DMS79 treated with DMSO at 0.1 percent for 48 hours (cell line): ENCODE measurements around the gene ABCD1.
A peak's percentile ranks its signal among the peaks of the same experiment; 100 is the strongest.
"Not testable (repeated sequence)": the region's sequence is repeated elsewhere in the genome, so short reads cannot be mapped to it uniquely, and the experiment has no call there.

Experiments
- DNase-seq: peaks from one replicate; lab custom pipeline; 2025; lab: John Stamatoyannopoulos, UW

ABCD1 gene

DNA sequence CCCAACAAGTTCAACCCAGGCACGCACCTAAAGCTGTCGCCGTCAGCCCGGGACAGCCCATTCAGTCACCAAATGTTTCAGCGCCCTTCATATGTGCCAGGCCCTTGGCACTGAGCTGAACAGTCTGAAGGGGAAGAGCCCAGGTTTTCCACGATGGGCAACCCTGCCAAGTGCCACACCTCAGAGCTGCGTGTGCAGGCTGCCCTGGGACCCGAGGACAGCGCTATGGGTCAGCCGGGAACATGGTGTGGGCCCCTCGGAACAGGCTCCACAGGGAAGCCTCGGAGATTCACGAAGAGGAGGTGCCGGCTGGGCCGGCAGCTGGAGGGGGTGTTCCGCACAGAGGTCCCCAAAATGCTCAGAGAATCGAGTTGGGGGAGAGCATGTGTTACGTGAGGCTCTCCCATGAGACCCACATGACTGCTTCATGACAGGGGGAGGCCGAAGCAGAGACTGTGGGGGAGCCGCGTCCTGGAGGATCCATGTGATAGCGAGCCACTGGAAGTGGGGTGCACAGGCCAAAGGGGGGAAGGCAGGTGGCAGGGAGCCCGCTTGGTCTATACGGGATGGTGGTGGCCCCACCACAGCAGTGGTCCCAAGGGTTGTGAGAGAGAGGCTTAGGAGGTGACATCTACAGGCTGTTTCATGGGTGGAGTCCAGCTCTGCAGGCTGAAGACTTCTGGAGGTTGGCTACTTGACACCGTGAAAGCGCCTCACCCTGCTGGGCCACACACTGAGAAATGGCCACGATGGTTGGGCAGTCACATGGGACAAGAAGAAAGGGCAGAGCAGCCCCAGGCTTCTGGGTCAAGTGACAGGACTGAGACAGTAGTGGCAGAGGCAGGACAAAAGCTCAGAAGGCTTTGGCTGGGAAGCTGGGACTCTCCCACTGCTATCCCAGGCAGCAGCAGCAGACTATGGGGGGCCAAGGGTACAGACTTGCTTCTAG is 14.7 kb upstream of the ABCD1 start:
- no peak for DNase-seq

DNA sequence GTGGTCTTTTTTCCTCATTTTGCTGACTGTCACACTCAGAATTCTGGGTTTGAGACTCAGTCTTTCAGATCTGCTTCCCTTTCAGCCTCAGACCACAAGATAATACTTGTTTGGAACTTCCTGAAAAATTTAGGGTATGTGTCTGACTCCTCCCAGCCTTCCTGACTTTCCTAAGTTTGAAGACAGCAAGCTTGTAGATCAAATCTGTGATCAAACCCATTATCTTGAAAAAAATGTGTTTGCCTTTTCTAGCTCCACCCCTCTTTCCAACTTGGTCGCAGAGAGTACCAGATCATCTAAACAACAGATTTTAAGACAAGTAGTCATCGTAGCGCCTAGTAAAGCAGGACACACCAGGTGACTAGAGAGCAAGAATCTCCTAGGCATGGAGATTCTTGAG is 10.4 kb upstream of the ABCD1 start:
- DNase-seq = no peak

DNA sequence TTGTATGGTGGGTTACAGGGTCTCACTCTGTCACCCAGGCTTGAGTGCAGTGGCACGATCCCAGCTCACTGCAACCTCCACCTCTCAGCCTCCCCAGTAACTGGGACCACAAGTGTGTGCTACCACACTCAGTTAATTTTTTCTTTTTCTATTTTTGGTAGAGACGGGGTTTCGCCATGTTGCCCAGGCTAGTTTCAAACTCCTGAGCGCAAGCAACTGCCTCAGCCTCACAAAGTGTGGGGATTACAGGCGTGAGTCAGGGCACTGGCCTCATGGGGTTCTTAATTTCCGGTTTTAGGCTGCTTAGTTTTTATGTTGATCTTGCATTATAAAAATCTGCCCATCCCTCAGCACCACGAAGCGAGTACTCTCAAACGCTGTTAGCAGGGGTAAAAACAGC is 7.2 kb upstream of the ABCD1 start:
- DNase-seq = no peak

DNA sequence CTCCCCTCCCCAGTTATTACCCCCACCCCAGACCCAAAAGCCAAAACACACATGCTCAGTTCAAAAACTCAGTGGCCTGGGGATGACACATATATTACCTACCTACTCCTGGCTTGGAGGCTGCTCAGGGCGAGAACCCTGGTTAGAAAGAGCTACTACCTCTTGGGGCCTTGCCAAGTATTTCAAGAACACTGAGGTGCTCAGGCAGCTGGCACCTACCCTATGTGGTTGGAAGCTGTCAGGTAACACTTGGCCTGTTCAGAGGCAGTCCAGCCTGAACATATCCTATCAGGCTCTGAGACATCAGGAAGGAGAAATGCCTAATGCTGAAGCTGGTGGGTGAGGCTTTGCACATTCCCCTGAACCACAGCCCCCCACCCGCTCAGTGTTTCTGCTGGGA is 5.4 kb upstream of the ABCD1 start:
- no peak for DNase-seq

DNA sequence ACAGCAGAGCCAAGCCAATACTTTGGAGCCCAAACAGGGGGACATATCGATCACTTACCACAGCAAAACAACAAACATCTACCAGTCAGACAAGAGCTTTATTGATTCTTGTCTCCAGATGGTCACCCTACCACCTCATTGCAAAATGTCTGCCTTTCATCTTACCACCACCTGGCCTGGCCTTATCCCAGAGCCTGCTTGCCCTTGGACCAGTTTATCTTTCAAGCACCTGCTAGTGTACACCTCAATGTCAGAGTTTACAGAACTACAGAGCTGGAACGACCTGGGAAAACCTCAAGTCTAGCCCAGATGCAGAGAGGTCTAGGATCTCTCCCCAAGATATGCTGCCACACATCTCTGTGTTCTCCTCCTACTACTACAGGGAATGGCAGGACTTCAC is 5.0 kb upstream of the ABCD1 start:
- DNase-seq = no peak

DNA sequence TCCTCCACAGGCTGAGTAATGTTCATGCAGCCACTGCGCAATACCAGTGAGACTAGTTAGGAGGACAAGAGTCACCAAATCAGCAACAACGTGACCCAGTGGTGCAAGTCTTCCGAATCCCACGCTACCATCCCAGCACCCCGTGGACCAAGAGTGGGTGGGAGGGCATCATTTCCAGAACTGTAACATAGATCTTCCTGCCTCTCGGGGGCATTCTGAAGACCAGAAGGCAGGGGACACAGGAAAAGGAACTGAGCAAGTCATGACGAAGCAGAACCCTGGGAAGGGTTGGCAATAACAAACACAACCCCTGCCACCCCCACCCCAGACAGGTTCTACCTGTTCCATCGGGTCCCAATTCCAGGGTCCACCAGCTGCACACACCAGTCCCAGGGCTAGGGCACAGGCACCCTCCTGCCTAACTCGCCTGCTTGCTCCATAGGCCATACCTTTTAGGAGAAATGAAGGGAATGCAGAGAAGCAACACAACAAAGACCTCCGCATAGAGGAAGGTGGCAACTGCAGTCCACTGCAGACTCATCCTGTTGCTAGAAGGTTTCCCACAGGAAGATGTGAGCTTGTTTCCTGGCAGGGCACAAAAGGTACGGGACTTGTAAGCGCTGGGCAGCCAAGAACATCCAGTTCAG is 1.8 kb upstream of the ABCD1 start:
- no peak for DNase-seq

DNA sequence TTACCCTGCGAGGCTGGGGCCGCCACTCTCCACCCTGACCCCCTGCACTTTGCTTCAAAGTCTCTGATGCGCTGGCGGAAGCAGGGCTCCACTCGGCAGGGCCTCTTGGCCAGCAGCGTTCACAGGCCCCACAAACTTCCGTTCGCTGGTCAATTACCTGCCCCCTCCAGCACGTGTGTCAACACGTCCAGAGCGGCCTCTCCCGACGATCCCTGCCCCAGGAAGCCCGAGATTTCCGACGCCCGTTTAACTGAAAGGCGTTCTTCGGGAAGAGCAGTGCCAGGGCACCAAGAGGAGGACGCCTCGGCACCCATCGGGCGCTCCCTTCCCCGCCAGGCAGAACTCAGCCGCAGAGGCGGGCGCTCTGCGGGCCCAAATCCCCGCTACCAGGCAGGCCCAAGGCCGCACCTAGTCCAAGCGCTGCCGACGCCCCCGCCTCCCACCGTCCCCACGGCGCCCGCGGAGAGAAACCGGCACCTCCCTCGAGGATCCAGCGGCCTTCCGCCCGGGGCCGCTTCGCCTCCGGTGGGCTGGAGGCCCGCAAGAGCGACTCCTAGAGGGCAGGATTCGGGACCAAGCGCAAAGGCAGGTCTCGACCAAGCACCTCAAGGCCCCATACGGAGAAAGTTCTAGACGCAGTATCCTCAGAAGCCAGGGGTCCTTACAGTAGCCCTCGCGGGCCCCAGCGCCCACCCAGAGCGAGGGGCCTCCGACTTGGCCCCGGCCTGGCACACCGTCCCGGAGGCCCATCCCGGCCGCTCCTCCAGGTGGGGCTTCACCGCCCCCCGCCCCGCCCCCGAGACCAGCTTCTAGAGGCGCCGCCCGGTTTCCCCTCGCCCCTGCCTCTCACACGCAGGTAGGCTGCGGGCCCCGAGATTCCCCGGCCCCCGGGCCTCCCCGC is 1.1 kb upstream of the ABCD1 start:
- no peak for DNase-seq

DNA sequence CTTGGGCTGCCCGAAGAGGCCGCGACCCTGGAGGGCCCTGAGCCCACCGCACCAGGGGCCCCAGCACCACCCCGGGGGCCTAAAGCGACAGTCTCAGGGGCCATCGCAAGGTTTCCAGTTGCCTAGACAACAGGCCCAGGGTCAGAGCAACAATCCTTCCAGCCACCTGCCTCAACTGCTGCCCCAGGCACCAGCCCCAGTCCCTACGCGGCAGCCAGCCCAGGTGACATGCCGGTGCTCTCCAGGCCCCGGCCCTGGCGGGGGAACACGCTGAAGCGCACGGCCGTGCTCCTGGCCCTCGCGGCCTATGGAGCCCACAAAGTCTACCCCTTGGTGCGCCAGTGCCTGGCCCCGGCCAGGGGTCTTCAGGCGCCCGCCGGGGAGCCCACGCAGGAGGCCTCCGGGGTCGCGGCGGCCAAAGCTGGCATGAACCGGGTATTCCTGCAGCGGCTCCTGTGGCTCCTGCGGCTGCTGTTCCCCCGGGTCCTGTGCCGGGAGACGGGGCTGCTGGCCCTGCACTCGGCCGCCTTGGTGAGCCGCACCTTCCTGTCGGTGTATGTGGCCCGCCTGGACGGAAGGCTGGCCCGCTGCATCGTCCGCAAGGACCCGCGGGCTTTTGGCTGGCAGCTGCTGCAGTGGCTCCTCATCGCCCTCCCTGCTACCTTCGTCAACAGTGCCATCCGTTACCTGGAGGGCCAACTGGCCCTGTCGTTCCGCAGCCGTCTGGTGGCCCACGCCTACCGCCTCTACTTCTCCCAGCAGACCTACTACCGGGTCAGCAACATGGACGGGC is 579 bp downstream of the ABCD1 start:
- no peak for DNase-seq

DNA sequence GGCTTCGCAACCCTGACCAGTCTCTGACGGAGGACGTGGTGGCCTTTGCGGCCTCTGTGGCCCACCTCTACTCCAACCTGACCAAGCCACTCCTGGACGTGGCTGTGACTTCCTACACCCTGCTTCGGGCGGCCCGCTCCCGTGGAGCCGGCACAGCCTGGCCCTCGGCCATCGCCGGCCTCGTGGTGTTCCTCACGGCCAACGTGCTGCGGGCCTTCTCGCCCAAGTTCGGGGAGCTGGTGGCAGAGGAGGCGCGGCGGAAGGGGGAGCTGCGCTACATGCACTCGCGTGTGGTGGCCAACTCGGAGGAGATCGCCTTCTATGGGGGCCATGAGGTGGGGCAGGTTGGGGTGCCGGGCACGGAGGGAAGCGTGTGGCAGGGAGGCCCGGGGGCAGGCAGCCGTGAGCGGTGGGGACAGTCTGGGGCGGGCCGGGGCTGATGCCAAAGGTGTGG is 1.2 kb downstream of the ABCD1 start:
- DNase-seq = no peak

DNA sequence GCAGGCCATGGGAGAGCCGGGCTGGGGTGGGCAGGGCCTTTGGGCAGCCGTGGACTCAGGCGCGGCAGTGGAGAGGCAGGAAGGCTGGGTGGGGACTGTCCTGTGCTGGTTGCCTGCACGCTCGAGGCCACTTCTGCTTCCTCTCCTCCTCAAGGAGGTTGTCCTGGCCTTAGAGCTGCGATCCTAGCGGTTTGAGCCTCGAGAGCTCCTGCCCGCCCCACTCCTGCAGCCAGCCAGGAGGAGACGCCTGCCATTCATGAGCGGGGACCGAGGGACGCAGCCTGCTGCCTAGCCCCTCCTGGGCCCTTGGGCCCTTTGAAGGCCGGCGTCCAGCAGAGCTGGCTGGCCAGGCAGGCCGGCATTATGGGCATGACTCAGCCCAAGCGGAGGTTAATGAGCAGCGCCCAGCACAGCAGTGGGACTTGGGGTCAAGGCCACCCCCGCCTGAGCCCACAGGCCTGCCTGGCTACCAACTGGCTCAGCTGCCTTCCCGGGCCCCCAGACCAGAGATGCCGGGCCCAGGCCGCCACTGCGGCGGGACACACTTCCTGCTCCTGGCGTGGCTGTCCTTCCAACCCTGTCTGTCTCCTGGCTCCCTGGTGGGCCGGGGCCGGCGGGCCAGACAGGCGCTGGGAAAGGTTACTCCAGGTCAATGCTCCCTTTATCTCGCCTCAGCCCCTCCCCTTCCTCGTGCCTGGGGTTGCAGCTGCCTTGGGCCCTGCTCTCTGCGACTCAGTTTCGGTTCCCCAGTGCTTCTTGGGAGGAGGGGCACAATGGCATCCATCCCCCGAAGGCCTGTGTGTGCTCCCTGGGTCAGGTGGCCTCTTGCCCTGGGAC is 1.8 kb downstream of the ABCD1 start:
- peak; percentile 27 for DNase-seq

DNA sequence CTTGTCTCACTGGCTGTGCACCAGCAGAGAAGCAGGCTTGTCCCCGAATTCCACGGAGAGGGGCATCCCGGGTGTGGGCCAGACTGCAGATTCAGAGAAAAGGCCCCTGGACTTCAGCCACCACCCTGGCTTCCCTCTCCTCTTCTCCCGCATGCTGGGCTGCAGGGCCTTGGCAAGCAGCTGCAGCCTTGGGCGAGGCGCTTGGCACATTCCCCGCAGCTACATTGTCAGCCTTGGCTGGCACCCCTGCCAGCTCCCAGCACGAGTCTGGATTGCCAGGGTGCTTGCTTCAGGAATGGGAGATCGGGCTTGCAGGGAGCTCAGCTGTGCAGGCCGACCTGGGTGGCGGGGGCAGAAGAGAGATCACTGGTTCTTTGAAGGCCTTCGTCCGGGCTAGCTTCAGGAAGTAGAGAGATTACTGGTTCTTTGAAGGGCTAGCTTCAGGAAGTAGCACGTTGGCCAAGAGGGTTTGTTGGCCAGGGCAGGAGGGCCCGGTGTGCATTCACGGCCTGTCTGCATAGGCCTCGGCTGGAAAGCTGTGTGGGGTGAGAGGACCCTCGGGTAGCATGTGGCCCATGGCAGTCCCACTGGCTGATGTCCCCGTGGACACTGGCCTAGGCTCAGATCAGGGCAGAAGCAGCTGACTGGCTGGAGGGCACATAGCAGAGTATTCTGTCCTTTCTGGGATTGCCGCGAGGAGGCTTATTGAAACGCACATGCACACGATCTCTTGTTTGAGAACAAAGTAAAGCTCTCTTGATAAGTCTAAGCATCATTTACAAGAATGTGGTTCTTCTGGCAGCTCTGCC is 2.7 kb downstream of the ABCD1 start:
- peak; percentile 27 for DNase-seq

DNA sequence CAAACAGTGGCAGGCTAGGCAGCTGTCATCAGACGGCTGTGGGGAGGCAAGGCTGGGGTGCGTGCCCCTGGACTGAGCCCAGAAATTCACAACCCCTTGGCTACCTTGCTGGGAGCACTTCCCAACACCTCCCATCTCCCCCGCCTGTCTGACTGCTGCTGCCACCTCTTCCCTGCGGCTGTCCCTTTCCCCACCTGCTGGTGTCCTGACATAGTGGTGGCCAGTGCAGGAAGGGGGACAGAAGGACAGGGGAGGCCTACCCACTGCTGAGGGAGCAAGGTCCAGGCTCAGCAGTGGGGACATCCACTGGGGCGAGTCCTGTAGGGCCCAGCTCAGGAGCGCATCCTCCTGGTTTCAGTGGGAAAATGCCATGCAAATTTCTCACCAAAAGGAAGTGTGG is 3.4 kb downstream of the ABCD1 start:
- DNase-seq = no peak

DNA sequence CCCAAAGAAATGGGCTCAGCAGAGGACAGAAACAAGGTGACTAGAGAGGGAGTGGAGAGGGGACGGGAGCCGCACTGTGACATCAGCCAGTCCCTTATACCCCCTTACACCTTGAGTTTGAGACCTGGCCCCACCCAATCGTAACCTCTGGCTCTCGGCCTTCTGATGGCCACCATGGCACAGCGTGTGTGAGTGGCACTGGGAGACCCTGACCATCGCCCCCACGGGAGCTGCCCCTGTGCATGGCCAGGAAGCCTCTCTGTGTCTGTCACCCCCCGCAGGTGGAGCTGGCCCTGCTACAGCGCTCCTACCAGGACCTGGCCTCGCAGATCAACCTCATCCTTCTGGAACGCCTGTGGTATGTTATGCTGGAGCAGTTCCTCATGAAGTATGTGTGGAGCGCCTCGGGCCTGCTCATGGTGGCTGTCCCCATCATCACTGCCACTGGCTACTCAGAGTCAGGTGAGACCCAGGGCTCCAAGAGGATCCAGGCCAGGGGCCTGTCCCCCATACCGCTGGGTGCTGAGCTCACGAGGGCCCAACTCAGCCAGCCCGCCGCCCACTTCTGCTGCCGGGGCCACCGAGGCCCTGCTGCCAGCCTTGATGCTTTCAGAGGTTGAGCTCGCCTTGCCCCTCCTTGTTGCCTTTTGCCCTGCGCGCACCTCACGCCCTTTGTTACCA is 4.4 kb downstream of the ABCD1 start:
- DNase-seq = no peak

DNA sequence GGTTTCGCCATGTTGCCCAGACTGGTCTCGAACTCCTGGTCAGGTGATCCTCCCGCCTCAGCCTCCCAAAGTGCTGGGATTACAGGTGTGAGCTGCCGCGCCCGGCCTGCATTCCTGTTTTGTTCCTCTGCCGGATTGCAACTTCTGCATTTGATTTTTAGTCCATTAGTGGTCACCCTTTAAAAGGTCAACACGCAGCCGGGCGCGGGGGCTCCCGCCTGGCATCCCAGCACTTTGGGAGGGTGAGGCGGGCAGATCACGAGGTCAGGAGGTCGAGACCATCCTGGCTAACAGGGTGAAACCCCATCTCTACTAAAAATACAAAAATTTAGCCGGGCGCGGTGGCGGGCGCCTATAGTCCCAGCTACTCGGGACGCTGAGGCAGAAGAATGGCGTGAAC is 5.5 kb downstream of the ABCD1 start:
- not testable (repeated sequence) for DNase-seq

DNA sequence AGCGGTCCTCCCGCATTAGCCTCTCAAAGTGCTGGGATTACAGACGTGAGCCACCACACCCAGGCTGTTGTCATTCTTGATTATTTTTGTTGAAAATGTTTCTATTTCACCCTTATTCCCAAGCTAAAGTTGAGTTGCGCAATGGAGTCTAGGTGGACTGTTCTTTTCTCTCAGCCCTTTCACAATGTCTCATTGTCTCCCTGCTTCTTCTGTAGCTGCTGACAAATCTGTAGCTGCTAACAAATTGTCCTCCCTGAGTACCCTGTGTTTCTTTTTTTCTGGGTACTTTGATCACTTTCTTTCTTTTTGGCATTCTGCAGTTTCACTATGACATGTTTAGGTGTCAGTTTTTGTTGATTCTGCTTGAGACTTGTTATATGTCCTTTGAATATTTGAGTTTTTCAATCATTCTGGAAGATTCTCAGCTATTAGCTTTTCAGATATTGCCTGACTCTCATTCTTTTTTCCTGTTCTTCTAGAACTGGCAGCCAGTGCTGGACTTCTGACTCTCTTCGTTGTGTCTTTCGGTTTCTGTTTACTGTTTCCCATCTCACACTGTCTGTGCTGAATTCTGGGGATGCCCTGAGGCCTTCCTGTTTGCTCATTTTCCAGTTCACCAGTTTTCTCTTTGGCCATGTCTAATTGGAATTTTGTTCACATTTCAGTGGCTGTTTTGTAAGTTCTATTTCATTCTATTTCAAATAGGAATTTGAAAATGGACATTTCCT is 6.6 kb downstream of the ABCD1 start:
- DNase-seq = no peak

DNA sequence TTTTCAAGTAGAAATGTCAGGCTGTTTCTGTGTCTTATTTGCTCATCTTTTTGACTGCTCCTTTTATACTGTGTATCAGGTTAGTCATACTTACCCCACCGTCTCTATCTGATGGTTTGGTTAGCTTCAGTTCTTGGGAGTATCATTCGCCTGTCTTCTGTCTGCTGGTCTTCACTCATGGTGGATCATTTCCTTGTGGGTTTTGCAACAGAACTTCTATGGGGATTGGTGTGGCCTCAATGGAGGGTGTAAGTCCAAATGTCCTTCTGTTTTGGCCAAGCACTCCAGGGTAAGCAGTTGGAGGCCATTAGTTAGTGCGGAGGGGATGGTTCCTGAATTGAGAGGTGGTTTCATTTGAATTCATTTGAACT is 7.2 kb downstream of the ABCD1 start:
- DNase-seq = no peak

DNA sequence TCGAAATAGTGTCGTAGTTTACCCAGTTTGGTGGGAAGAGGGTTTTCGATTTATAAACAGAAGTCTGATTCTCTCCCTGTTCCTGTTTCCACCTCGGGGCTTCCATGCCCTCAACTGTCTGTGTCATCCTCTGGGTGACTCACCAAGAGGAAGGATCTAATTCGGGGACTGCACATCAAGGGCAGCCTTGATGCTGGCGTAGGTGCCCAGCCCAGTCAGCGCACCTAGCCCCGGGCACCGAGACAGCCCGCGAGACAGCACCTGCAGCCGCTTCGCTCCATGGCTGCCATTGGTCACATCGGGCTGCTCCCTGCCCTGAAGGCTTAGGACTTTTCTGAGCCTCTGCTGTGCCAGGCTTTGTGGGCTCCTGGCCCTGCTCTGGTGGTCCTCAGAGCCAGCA is 7.7 kb downstream of the ABCD1 start:
- DNase-seq = no peak

DNA sequence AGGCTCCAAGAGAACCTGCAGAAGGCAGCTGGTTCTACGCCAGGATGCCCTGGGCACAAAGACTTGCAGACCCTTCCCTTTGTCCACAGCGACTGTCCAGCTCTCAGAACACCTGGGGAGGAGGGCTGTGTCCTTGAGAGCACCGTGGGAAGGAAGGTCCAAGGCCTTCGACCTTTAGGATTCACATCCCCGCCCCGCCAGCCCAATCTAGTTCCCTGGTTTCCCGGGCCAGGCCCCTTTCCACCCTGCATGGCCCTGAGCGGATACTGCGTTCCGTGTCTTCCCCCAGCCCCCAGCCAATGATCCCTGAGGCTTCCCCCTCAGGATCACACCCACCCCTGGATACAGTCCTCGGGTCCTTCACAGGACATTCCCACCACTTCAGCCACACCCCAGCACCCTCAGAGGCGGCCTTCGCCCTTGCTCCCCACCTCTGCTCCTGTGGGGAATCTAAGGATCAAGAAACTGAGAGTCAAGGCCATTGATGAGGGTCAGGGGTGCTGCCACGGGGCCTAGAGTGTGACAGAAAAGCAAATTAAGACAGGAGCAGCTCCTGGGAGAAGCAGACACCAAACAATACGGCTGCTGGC is 9.1 kb downstream of the ABCD1 start:
- no peak for DNase-seq
